ENCODE measurements around the gene COX6A2.

Gene COX6A2

DNA sequence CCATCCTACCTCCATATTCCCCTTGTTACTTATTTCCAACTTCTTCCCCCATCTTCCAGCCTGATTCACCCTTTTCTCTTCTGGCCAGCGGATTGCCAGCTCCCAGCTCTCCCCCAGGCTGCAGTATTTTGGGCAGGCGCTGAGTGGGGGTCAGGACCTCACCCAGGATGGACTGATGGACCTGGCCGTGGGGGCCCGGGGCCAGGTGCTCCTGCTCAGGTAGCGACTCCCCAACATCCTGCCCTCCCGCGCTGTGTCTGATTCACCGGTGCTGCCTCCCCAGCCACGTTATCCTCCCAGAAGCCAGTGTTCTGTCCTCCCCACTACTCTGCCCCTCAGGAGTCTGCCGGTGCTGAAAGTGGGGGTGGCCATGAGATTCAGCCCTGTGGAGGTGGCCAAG, 15.4 kb downstream of the COX6A2 start:
- H3K79me2 ChIP-seq (ENCODE audit: insufficient read depth, low read length): no peaks in the 10 kb centered on the region
- no peak overlapping the region for H3K9ac ChIP-seq (ENCODE audit: low read length)
- no peaks in the 10 kb centered on the region for H3K9me3 ChIP-seq (ENCODE audit: insufficient read depth, low read length)
- H2AFZ ChIP-seq (ENCODE audit: low read depth, low read length, severe bottlenecking): no peak overlapping the region
- H3F3A ChIP-seq (ENCODE audit: insufficient read depth): no peaks in the 10 kb centered on the region
- H3K4me2 ChIP-seq (ENCODE audit: low read depth, low read length, poor library complexity, severe bottlenecking): no peak overlapping the region
- H3K36me3 ChIP-seq (ENCODE audit: low read length): no peaks in the 10 kb centered on the region
- H4K20me1 ChIP-seq (ENCODE audit: low read depth, low read length): no peaks in the 10 kb centered on the region
- no peaks in the 10 kb centered on the region for H3K27me3 ChIP-seq (ENCODE audit: low read length)
- H3K9me2 ChIP-seq (replicated peaks; ENCODE audit: insufficient read depth, low read length): no peaks in the 10 kb centered on the region
- H3K27ac ChIP-seq (ENCODE audit: low read depth, low read length): no peak overlapping the region
- TF ChIP-seq, protein P1, sequence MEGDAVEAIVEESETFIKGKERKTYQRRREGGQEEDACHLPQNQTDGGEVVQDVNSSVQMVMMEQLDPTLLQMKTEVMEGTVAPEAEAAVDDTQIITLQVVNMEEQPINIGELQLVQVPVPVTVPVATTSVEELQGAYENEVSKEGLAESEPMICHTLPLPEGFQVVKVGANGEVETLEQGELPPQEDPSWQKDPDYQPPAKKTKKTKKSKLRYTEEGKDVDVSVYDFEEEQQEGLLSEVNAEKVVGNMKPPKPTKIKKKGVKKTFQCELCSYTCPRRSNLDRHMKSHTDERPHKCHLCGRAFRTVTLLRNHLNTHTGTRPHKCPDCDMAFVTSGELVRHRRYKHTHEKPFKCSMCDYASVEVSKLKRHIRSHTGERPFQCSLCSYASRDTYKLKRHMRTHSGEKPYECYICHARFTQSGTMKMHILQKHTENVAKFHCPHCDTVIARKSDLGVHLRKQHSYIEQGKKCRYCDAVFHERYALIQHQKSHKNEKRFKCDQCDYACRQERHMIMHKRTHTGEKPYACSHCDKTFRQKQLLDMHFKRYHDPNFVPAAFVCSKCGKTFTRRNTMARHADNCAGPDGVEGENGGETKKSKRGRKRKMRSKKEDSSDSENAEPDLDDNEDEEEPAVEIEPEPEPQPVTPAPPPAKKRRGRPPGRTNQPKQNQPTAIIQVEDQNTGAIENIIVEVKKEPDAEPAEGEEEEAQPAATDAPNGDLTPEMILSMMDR (IDR thresholded peaks at IDR 0.05; ENCODE audit: insufficient read depth, low read length, poor library complexity, severe bottlenecking): no peak
- TF ChIP-seq EZH2phosphoT487 (conservative IDR thresholded peaks at IDR 0.05; ENCODE audit: low read length): no peak
- no peak overlapping the region for H3K4me3 ChIP-seq (ENCODE audit: insufficient read depth, low read length, poor library complexity, severe bottlenecking)

GRCh38 chr16:31411024-31411844, 16.9 kb downstream of the COX6A2 start:
- H3K79me2 ChIP-seq (ENCODE audit: insufficient read depth, low read length): no peaks in the 10 kb centered on the region
- no peak overlapping the region for H3K9ac ChIP-seq (ENCODE audit: low read length)
- TF ChIP-seq, protein P1 (IDR thresholded peaks at IDR 0.05; ENCODE audit: insufficient read depth, low read length, poor library complexity, severe bottlenecking): no peak
- no peak for TF ChIP-seq EZH2phosphoT487 (conservative IDR thresholded peaks at IDR 0.05; ENCODE audit: low read length)
- H4K20me1 ChIP-seq (ENCODE audit: low read depth, low read length): no peaks in the 10 kb centered on the region
- no peak overlapping the region for H3K27ac ChIP-seq (ENCODE audit: low read depth, low read length)
- no peaks in the 10 kb centered on the region for H3K9me2 ChIP-seq (replicated peaks; ENCODE audit: insufficient read depth, low read length)
- no peak overlapping the region for H3K4me3 ChIP-seq (ENCODE audit: insufficient read depth, low read length, poor library complexity, severe bottlenecking)
- no peak overlapping the region for H3K4me2 ChIP-seq (ENCODE audit: low read depth, low read length, poor library complexity, severe bottlenecking)
- H3K36me3 ChIP-seq (ENCODE audit: low read length): no peaks in the 10 kb centered on the region
- no peaks in the 10 kb centered on the region for H3K27me3 ChIP-seq (ENCODE audit: low read length)
- no peaks in the 10 kb centered on the region for H3K9me3 ChIP-seq (ENCODE audit: insufficient read depth, low read length)
- H3F3A ChIP-seq (ENCODE audit: insufficient read depth): no peaks in the 10 kb centered on the region
- no peak overlapping the region for H2AFZ ChIP-seq (ENCODE audit: low read depth, low read length, severe bottlenecking)

DNA sequence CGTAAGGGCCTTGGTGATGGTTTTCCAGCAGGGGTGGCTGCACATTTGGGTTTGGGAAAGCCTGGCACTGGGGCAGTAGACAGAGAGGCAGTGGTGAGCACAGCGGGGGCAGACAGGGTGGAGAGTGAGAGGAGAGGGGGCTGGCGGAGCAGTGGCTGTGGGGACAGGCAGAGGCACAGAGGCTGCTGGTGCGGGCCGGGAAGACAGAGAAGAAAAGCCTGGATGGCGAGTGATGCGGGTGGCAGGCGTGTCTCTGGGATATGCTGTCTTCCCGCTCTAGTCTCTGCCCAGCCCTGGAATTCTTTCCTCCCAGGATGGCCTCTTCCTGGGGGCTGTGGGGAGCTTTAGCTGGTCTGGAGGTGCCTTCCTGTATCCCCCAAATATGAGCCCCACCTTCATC, 18.1 kb downstream of the COX6A2 start:
- no peak for TF ChIP-seq EZH2phosphoT487 (conservative IDR thresholded peaks at IDR 0.05; ENCODE audit: low read length)
- TF ChIP-seq, protein P1 (IDR thresholded peaks at IDR 0.05; ENCODE audit: insufficient read depth, low read length, poor library complexity, severe bottlenecking): no peak
- Histone ChIP-seq H3K9ac (ENCODE audit: low read length) (no peak overlapping the region), H3F3A (ENCODE audit: insufficient read depth) (no peaks in the 10 kb centered on the region), H3K4me2 (ENCODE audit: low read depth, low read length, poor library complexity, severe bottlenecking) (no peak overlapping the region), H3K79me2 (ENCODE audit: insufficient read depth, low read length) (no peaks in the 10 kb centered on the region), H3K9me2 (replicated peaks; ENCODE audit: insufficient read depth, low read length) (no peaks in the 10 kb centered on the region), H3K36me3 (ENCODE audit: low read length) (no peaks in the 10 kb centered on the region), H3K27me3 (ENCODE audit: low read length) (no peaks in the 10 kb centered on the region), H3K9me3 (ENCODE audit: insufficient read depth, low read length) (no peaks in the 10 kb centered on the region), H3K4me3 (ENCODE audit: insufficient read depth, low read length, poor library complexity, severe bottlenecking) (no peak overlapping the region), H4K20me1 (ENCODE audit: low read depth, low read length) (no peaks in the 10 kb centered on the region), H3K27ac (ENCODE audit: low read depth, low read length) (no peak overlapping the region), H2AFZ (ENCODE audit: low read depth, low read length, severe bottlenecking) (no peak overlapping the region)
